CD4-positive, alpha-beta T cell treated with Interleukin-1 beta for 1 hour (primary cell): ENCODE results near the gene SSC5D.
A peak's percentile ranks its signal among the peaks of the same experiment; 100 is the strongest.
"Not testable (repeated sequence)": the region's sequence is repeated elsewhere in the genome, so short reads cannot be mapped to it uniquely, and the experiment has no call there.

Experiments used
- DNase-seq, 2 donors: peaks; one replicate each; pipeline ENCODE4 v3.0.0-alpha.2; 2020 to 2022

The SSC5D gene

GRCh38 chr19:55508120-55508519 is 19.9 kb downstream of the SSC5D start:
- no peak for DNase-seq

GRCh38 chr19:55516878-55517620 is 28.8 kb downstream of the SSC5D start:
- peak; percentile 92 to 93 for DNase-seq

GRCh38 chr19:55519451-55520311 is 31.4 kb downstream of the SSC5D start:
- no peak for DNase-seq

- no peak for DNase-seq
Observed at GRCh38 chr19:55520691-55521292, 32.6 kb downstream of the SSC5D start.

GRCh38 chr19:55525289-55526101 is 37.3 kb downstream of the SSC5D start:
- DNase-seq = no peak

- no peak for DNase-seq
Observed at GRCh38 chr19:55526216-55527196, 38.3 kb downstream of the SSC5D start.

- no peak for DNase-seq
Observed at GRCh38 chr19:55527197-55528029, 39.2 kb downstream of the SSC5D start.

- DNase-seq = no peak
Observed at GRCh38 chr19:55528030-55528803, 40.0 kb downstream of the SSC5D start.

GRCh38 chr19:55529636-55530234 is 41.5 kb downstream of the SSC5D start:
- no peak for DNase-seq

GRCh38 chr19:55530996-55531395 is 42.8 kb downstream of the SSC5D start:
- no peak for DNase-seq

GRCh38 chr19:55534280-55534679 is 46.0 kb downstream of the SSC5D start:
- DNase-seq = not testable (repeated sequence)

- no peak for DNase-seq
Observed at GRCh38 chr19:55535173-55535964, 47.1 kb downstream of the SSC5D start.

- no peak for DNase-seq
Observed at GRCh38 chr19:55535965-55536350, 47.7 kb downstream of the SSC5D start.

GRCh38 chr19:55536366-55536765 is 48.1 kb downstream of the SSC5D start:
- no peak for DNase-seq

GRCh38 chr19:55536951-55537740 is 48.9 kb downstream of the SSC5D start, which contains the start of gene SBK2:
Gene SBK2, minus strand, starts transcription at chr19:55537133. Its CDS starts 839 bp downstream, at chr19:55536294.
- no peak for DNase-seq

GRCh38 chr19:55537741-55538111 is 49.5 kb downstream of the SSC5D start:
- DNase-seq = no peak

- DNase-seq = no peak
Observed at GRCh38 chr19:55538132-55538531, 49.9 kb downstream of the SSC5D start.
